MG63 (cell line): ENCODE results near the gene RPRD1B. TPM values are rescaled to one million over a fixed set of nuclear protein-coding genes. Genes with fewer than 3 reads are reported as not detected.
A peak's percentile ranks its signal among the peaks of the same experiment; 100 is the strongest.

Experiments used
- DNase-seq: peaks from one replicate; pipeline ENCODE4 v3.0.0-alpha.2; 2020
- H3K27me3 ChIP-seq: fragments of 250-450 bp; sonication (Bioruptor Pico); 2 replicates; pipeline ENCODE4 v1.5.1; 2020; ENCODE audit warnings: mild to moderate bottlenecking, moderate library complexity
- H3K36me3 ChIP-seq: fragments of 250-450 bp; sonication (Bioruptor Pico); 2 replicates; pipeline ENCODE4 v1.5.1; 2020; ENCODE audit warnings: mild to moderate bottlenecking, moderate library complexity
- H3K4me3 ChIP-seq: fragments of 250-450 bp; sonication (Bioruptor Pico); 2 replicates; pipeline ENCODE4 v1.5.1; 2020; ENCODE audit warnings: mild to moderate bottlenecking, moderate library complexity
- H3K9me3 ChIP-seq: fragments of 250-450 bp; sonication (Bioruptor Pico); 2 replicates; pipeline ENCODE4 v1.5.1; 2020; ENCODE audit warnings: mild to moderate bottlenecking, moderate library complexity
- total RNA-seq: library from RNA; depleted of rRNA; stranded (reverse); fragments of >200 nt; shearing (Covaris generic); gene quantifications from 2 replicates; pipeline ENCODE4 v1.2.3, GENCODE V29; 2014; ENCODE audit warnings: low replicate concordance

RPRD1B gene
- total RNA-seq, 1 experiment from 2014 or later, result 9.3 TPM

GRCh38 chr20:38115205-38115604 lies 81.7 kb downstream of the RPRD1B start:
- Histone ChIP-seq H3K9me3 (peaks cover 12% of the 10 kb centered on the region), H3K4me3 (no peak overlapping the region), H3K36me3 (no peaks in the 10 kb centered on the region), H3K27me3 (no peaks in the 10 kb centered on the region)
- no peak for DNase-seq

- Histone ChIP-seq H3K36me3 (no peaks in the 10 kb centered on the region), H3K9me3 (peaks cover 12% of the 10 kb centered on the region), H3K4me3 (no peak overlapping the region), H3K27me3 (no peaks in the 10 kb centered on the region)
- DNase-seq, result no peak
Measured at GRCh38 chr20:38115896-38116295, 82.3 kb downstream of the RPRD1B start.

- peaks cover 12% of the 10 kb centered on the region for H3K9me3 ChIP-seq
- H3K4me3 ChIP-seq, result no peak overlapping the region
- no peaks in the 10 kb centered on the region for H3K36me3 ChIP-seq
- no peaks in the 10 kb centered on the region for H3K27me3 ChIP-seq
- no peak for DNase-seq
Measured at GRCh38 chr20:38116409-38117165, 83.0 kb downstream of the RPRD1B start.

- no peaks in the 10 kb centered on the region for H3K36me3 ChIP-seq
- peaks cover 12% of the 10 kb centered on the region for H3K9me3 ChIP-seq
Measured at GRCh38 chr20:38117205-38117604, 83.7 kb downstream of the RPRD1B start.

GRCh38 chr20:38117635-38118034 lies 84.1 kb downstream of the RPRD1B start:
- Histone ChIP-seq H3K36me3 (no peaks in the 10 kb centered on the region), H3K27me3 (no peaks in the 10 kb centered on the region), H3K4me3 (no peak overlapping the region), H3K9me3 (peaks cover 12% of the 10 kb centered on the region)
- DNase-seq, result peak; percentile 41

More at GRCh38 chr20:38117205-38117604, 83.7 kb downstream of the RPRD1B start:
- no peak for DNase-seq
- H3K27me3 ChIP-seq, result no peaks in the 10 kb centered on the region
- no peak overlapping the region for H3K4me3 ChIP-seq

GRCh38 chr20:38119446-38119845 lies 85.9 kb downstream of the RPRD1B start:
- no peak for DNase-seq
- Histone ChIP-seq H3K9me3 (peaks cover 12% of the 10 kb centered on the region), H3K27me3 (no peaks in the 10 kb centered on the region), H3K4me3 (no peak overlapping the region), H3K36me3 (no peaks in the 10 kb centered on the region)

GRCh38 chr20:38120625-38120988 lies 87.1 kb downstream of the RPRD1B start:
- H3K9me3 ChIP-seq, result peaks cover 12% of the 10 kb centered on the region
- DNase-seq, result no peak
- H3K4me3 ChIP-seq, result no peak overlapping the region

GRCh38 chr20:38121741-38122140 lies 88.2 kb downstream of the RPRD1B start:
- no peaks in the 10 kb centered on the region for H3K27me3 ChIP-seq
- peaks cover 6% of the 10 kb centered on the region for H3K9me3 ChIP-seq
- H3K36me3 ChIP-seq, result no peaks in the 10 kb centered on the region
- DNase-seq, result no peak
- H3K4me3 ChIP-seq, result no peak overlapping the region

More at GRCh38 chr20:38120625-38120988, 87.1 kb downstream of the RPRD1B start:
- H3K36me3 ChIP-seq, result no peaks in the 10 kb centered on the region
- no peaks in the 10 kb centered on the region for H3K27me3 ChIP-seq

GRCh38 chr20:38123021-38123587 lies 89.6 kb downstream of the RPRD1B start:
- Histone ChIP-seq H3K36me3 (no peaks in the 10 kb centered on the region), H3K9me3 (no peaks in the 10 kb centered on the region), H3K4me3 (no peak overlapping the region), H3K27me3 (no peaks in the 10 kb centered on the region)
- peak; percentile 50 for DNase-seq

- no peak overlapping the region for H3K4me3 ChIP-seq
- H3K36me3 ChIP-seq, result peaks cover 4% of the 10 kb centered on the region
- DNase-seq, result peak; percentile 75
- no peaks in the 10 kb centered on the region for H3K27me3 ChIP-seq
- H3K9me3 ChIP-seq, result no peaks in the 10 kb centered on the region
Measured at GRCh38 chr20:38125157-38126056, 91.9 kb downstream of the RPRD1B start.

- Histone ChIP-seq H3K27me3 (no peaks in the 10 kb centered on the region), H3K36me3 (peaks cover 7% of the 10 kb centered on the region), H3K9me3 (no peaks in the 10 kb centered on the region), H3K4me3 (no peak overlapping the region)
- DNase-seq, result no peak
Measured at GRCh38 chr20:38126146-38126921, 92.8 kb downstream of the RPRD1B start.

- H3K36me3 ChIP-seq, result peaks cover 7% of the 10 kb centered on the region
- H3K4me3 ChIP-seq, result no peak overlapping the region
- H3K9me3 ChIP-seq, result no peaks in the 10 kb centered on the region
- DNase-seq, result peak; percentile 66
- H3K27me3 ChIP-seq, result no peaks in the 10 kb centered on the region
Measured at GRCh38 chr20:38126932-38127621, 93.5 kb downstream of the RPRD1B start.

- H3K36me3 ChIP-seq, result peaks cover 10% of the 10 kb centered on the region
- no peaks in the 10 kb centered on the region for H3K9me3 ChIP-seq
- H3K27me3 ChIP-seq, result no peaks in the 10 kb centered on the region
- no peak overlapping the region for H3K4me3 ChIP-seq
- no peak for DNase-seq
Measured at GRCh38 chr20:38127920-38128528, 94.5 kb downstream of the RPRD1B start.

GRCh38 chr20:38128691-38129090 lies 95.1 kb downstream of the RPRD1B start:
- no peak for DNase-seq
- no peaks in the 10 kb centered on the region for H3K9me3 ChIP-seq
- H3K36me3 ChIP-seq, result peaks cover 17% of the 10 kb centered on the region
- H3K4me3 ChIP-seq, result no peak overlapping the region
- no peaks in the 10 kb centered on the region for H3K27me3 ChIP-seq

GRCh38 chr20:38129248-38129865 lies 95.8 kb downstream of the RPRD1B start:
- Histone ChIP-seq H3K27me3 (no peaks in the 10 kb centered on the region), H3K9me3 (no peaks in the 10 kb centered on the region), H3K4me3 (no peak overlapping the region), H3K36me3 (peaks cover 19% of the 10 kb centered on the region)
- DNase-seq, result no peak
